K562 (cell line): ENCODE measurements around the gene PTPN5. TPM values are rescaled to one million over a fixed set of nuclear protein-coding genes. Genes with fewer than 3 reads are reported as not detected.

Source experiments
- CTBP1 ChIP-seq: fragments of 450-650 bp; IDR thresholded peaks from 2 replicates; pipeline ENCODE4 v1.6.1; 2016; ENCODE audit warnings: borderline replicate concordance
- ESRRB ChIP-seq: fragments of 250-450 bp; sonication (Bioruptor Pico); IDR thresholded peaks from 2 replicates; pipeline ENCODE4 v1.5.0; 2020; ENCODE audit warnings: mild to moderate bottlenecking, moderate library complexity, borderline replicate concordance
- FOXK2 ChIP-seq, 2 experiments: fragments of 450-650 bp; IDR thresholded peaks in 1 of 2; conservative IDR thresholded peaks in 1 of 2; 2 replicates each; pipeline ENCODE4 v1.6.1; 2016; ENCODE audit warnings: low read depth in 2 of 2, mild to moderate bottlenecking in 1 of 2
- FOXP1 ChIP-seq: sonication (generic); formaldehyde crosslinking; IDR thresholded peaks from 2 replicates; pipeline ENCODE4 v1.8.0; 2022; ENCODE audit warnings: mild to moderate bottlenecking, missing genetic modification reagents
- KDM1A ChIP-seq, 2 experiments: fragments of 450-650 bp; IDR thresholded peaks; 2 replicates each; pipeline ENCODE4 v1.6.1; 2016; ENCODE audit warnings: mild to moderate bottlenecking in 2 of 2
- KLF16 ChIP-seq: IDR thresholded peaks from 2 replicates; pipeline ENCODE4 v1.6.1; 2016; ENCODE audit warnings: antibody characterized with exemption
- MCM3 ChIP-seq: fragments of 450-650 bp; IDR thresholded peaks from 2 replicates; pipeline ENCODE4 v1.6.1; 2016
- MED1 ChIP-seq: sonication (generic); formaldehyde crosslinking; IDR thresholded peaks from 2 replicates; pipeline ENCODE4 v1.8.1; 2023; ENCODE audit warnings: missing genetic modification reagents, borderline replicate concordance
- MEF2A ChIP-seq: IDR thresholded peaks from 2 replicates; pipeline ENCODE4 v1.6.1; 2011; ENCODE audit warnings: low read depth, mild to moderate bottlenecking, low read length, moderate library complexity; ENCODE audit not compliant: control insufficient read depth
- RAD21 ChIP-seq, 2 experiments: fragments of 250-450 bp in 1 of 2; fragments of 450-650 bp in 1 of 2; sonication (Bioruptor Pico) in 1 of 2; formaldehyde crosslinking in 1 of 2; IDR thresholded peaks in 1 of 2; conservative IDR thresholded peaks in 1 of 2; 2 replicates each; pipeline versions ENCODE4 v1.4.0 to v1.8.0; 2020 to 2022; ENCODE audit warnings: mild to moderate bottlenecking in 2 of 2, moderate library complexity in 1 of 2
- RBFOX2 ChIP-seq: fragments of 200-400 bp; formaldehyde crosslinking; IDR thresholded peaks from 2 replicates; pipeline ENCODE4 v1.6.1; 2017; ENCODE audit warnings: low read depth, mild to moderate bottlenecking, low read length, moderate library complexity
- RBM39 ChIP-seq: fragments of 200-400 bp; formaldehyde crosslinking; optimal IDR thresholded peaks from 2 replicates; pipeline ENCODE3; 2018; ENCODE audit warnings: low read depth, low read length
- RCOR1 ChIP-seq, 2 experiments: IDR thresholded peaks; 2 replicates each; pipeline ENCODE4 v1.6.1; 2012; ENCODE audit warnings: low read depth in 2 of 2, low read length in 2 of 2, borderline replicate concordance in 1 of 2, improper control_type of control experiment in 1 of 2
- SMC3 ChIP-seq: conservative IDR thresholded peaks from 2 replicates; pipeline ENCODE4 v1.6.1; 2011; ENCODE audit warnings: low read depth, low read length, improper control_type of control experiment; ENCODE audit not compliant: insufficient read depth
- XRCC5 ChIP-seq: fragments of 200-400 bp; formaldehyde crosslinking; IDR thresholded peaks from 2 replicates; pipeline ENCODE4 v1.6.1; 2017; ENCODE audit warnings: low read depth, mild to moderate bottlenecking, low read length
- ZC3H8 ChIP-seq: fragments of 450-650 bp; IDR thresholded peaks from 2 replicates; pipeline ENCODE4 v1.6.1; 2017
- ZEB2 ChIP-seq: fragments of 450-650 bp; IDR thresholded peaks from 2 replicates; pipeline ENCODE4 v1.6.1; 2016
- ZNF121 ChIP-seq: sonication (generic); formaldehyde crosslinking; conservative IDR thresholded peaks from 2 replicates; pipeline ENCODE4 v1.8.0; 2022; ENCODE audit warnings: missing genetic modification reagents
- ZNF24 ChIP-seq: fragments of 450-650 bp; IDR thresholded peaks from 2 replicates; pipeline ENCODE4 v1.6.1; 2016
- ZNF79 ChIP-seq: fragments of 250-450 bp; sonication (Bioruptor Pico); IDR thresholded peaks from 2 replicates; pipeline ENCODE4 v1.4.0; 2020; ENCODE audit warnings: low read depth, mild to moderate bottlenecking, moderate library complexity
- polyA plus RNA-seq, 8 experiments: library from polyadenylated mRNA; depleted of rRNA in 4 of 8; stranded (reverse) in 5 of 8; unstranded in 3 of 8; fragments of >200 nt; fragmentation: Nextera tagmentation in 2 of 8; fragmentation: Illumina TruSeq in 1 of 8; extraction: Ambion mirVana in 2 of 8; extraction: Trizol in 1 of 8; gene quantifications; 2 replicates each; pipeline versions ENCODE4 v1.2.1 to v1.2.3, GENCODE V29; 2011 to 2014; ENCODE audit warnings: inconsistent platforms in 1 of 8, missing spikeins in 1 of 8
- total RNA-seq, 7 experiments: library from RNA; depleted of rRNA in 6 of 7; stranded (reverse); fragments of >200 nt in 6 of 7; fragmentation: Illumina TruSeq in 2 of 7; extraction: Trizol in 2 of 7; gene quantifications; 2 replicates each; pipeline versions ENCODE4 v1.2.1 to v1.2.3, GENCODE V29; 2011 to 2021; ENCODE audit warnings: low replicate concordance in 1 of 7
- TF ChIP-seq, protein P1 (sequence below): fragments of 250-450 bp; sonication (Bioruptor Pico); IDR thresholded peaks from 2 replicates; pipeline ENCODE4 v1.5.0; 2020; ENCODE audit warnings: mild to moderate bottlenecking, borderline replicate concordance
- TF ChIP-seq, protein P2 (sequence below): fragments of 450-650 bp; formaldehyde crosslinking; IDR thresholded peaks from 2 replicates; pipeline ENCODE4 v1.4.0; 2022; ENCODE audit warnings: missing genetic modification characterization

The PTPN5 gene
- total and polyA plus RNA-seq, 9 of the 15 experiments (the other 6 are each of a cell fraction or from before 2014, with no cell fraction given): not detected

DNA sequence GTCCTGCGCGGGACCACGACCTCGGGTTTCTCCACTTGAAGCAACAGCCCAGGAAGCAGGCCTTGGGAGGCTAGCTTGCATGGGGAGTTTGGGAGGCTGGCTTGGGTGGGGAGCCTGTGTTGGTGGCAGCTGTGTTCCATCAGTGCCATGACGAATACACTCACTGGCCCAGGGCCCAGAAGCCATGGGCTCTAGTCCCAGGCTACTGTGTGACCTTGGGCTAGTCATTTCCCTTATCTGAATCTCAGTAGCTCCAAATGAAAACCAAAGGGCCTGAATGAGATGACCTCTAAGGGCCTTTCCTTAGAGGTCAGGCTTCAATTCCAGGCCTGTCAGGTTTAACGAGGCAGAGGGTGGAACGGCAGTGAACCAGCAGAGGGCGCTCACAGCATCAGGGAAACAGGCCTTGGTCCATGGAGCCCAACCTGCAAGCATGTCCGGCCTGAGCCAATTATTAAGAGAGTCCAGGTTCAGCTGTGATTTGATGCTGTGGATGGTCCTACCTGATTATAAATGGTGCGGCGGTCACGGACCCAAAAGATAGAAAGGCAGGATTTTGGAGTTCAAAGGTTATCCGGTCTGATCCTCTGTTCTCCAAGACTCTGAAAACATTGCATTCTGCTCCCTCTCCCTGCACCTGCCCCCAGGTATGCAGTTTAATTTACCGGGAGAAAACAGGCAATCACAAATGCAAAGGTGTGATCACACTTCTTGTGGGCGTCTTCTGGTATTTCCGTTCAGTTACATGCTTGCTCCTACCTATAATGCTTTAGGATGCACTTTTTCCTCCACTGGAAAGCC, 15.9 kb downstream of the PTPN5 start (continued):
- no peak for TF ChIP-seq ZNF79
- TF ChIP-seq MED1 (CRISPR knock-in tag): no peak
- no peak for TF ChIP-seq ESRRB (CRISPR knock-in tag)
- peak; percentile 38 to 46; a peak in 2 of 4 replicates for TF ChIP-seq KDM1A (IDR thresholded peaks at IDR 0.05)
- TF ChIP-seq CTBP1: peak; percentile 37; the same call in 1 of the 2 replicates
- no peak for TF ChIP-seq FOXP1
- no peak for TF ChIP-seq RBFOX2
- no peak for TF ChIP-seq MEF2A
- TF ChIP-seq FOXK2 (conservative IDR thresholded peaks at IDR 0.05 in 1 of 2, IDR thresholded peaks at IDR 0.05 in 1 of 2; ENCODE audit: low read depth in 2 of 2): no peak
- TF ChIP-seq SMC3: peak; percentile 71
- peak in 1 of 2 experiments; percentile 58; a peak in 2 of 4 replicates for TF ChIP-seq RCOR1 (IDR thresholded peaks at IDR 0.05; ENCODE audit: borderline replicate concordance in 1 of 2, low read depth in 2 of 2, low read length in 2 of 2)
- TF ChIP-seq RAD21 (CRISPR knock-in tag; conservative IDR thresholded peaks at IDR 0.05 in 1 of 2, IDR thresholded peaks at IDR 0.05 in 1 of 2): peak in 1 of 2 experiments; percentile 69; a peak in 3 of 4 replicates
- TF ChIP-seq, protein P1, sequence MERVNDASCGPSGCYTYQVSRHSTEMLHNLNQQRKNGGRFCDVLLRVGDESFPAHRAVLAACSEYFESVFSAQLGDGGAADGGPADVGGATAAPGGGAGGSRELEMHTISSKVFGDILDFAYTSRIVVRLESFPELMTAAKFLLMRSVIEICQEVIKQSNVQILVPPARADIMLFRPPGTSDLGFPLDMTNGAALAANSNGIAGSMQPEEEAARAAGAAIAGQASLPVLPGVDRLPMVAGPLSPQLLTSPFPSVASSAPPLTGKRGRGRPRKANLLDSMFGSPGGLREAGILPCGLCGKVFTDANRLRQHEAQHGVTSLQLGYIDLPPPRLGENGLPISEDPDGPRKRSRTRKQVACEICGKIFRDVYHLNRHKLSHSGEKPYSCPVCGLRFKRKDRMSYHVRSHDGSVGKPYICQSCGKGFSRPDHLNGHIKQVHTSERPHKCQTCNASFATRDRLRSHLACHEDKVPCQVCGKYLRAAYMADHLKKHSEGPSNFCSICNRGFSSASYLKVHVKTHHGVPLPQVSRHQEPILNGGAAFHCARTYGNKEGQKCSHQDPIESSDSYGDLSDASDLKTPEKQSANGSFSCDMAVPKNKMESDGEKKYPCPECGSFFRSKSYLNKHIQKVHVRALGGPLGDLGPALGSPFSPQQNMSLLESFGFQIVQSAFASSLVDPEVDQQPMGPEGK (CRISPR knock-in tag): no peak
- no peak for TF ChIP-seq ZNF121 (CRISPR knock-in tag)
- TF ChIP-seq ZNF24: no peak
- TF ChIP-seq ZEB2: 0 out of 2 replicates have a peak, but pooled peaks have one; percentile 15
- TF ChIP-seq RBM39: no peak
- TF ChIP-seq, protein P2, sequence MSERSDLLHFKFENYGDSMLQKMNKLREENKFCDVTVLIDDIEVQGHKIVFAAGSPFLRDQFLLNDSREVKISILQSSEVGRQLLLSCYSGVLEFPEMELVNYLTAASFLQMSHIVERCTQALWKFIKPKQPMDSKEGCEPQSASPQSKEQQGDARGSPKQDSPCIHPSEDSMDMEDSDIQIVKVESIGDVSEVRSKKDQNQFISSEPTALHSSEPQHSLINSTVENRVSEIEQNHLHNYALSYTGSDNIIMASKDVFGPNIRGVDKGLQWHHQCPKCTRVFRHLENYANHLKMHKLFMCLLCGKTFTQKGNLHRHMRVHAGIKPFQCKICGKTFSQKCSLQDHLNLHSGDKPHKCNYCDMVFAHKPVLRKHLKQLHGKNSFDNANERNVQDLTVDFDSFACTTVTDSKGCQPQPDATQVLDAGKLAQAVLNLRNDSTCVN (CRISPR knock-in tag): no peak
- 0 out of 2 replicates have a peak, but pooled peaks have one; percentile 23 for TF ChIP-seq KLF16
- no peak for TF ChIP-seq ZC3H8
- TF ChIP-seq XRCC5: peak; percentile 30; the same call in 1 of the 2 replicates
- no peak for TF ChIP-seq MCM3
